HCT116 (cell line): ENCODE results near the gene CDR2. TPM values are rescaled to one million over a fixed set of nuclear protein-coding genes. Genes with fewer than 3 reads are reported as not detected.

Experiments
- ATAC-seq: fragments of 200-7000 bp; cut with Tn5 transposase; 2 replicates; pipeline ENCODE4 v1.9.1; 2020; ENCODE audit warnings: mild to moderate bottlenecking, moderate library complexity
- BruUV-seq: library from RNA; stranded (reverse); fragments of 400-500 nt; replicated peaks from 2 replicates; lab custom pipeline; 2021; lab: Mats Ljungman, UMichigan
- CTCF ChIA-PET: fragments of 300-600 bp; sonication (Branson Sonifier 250); formaldehyde crosslinking; loops from one replicate; lab custom pipeline; 2021; ENCODE audit warnings: antibody characterized with exemption; lab: Charles Lee
- POLR2A ChIA-PET: fragments of 300-600, 350-600 bp; sonication (Branson Sonifier 250); formaldehyde crosslinking; loops from one replicate; lab custom pipeline; 2021; ENCODE audit warnings: antibody characterized with exemption; lab: Charles Lee
- RAD21 ChIA-PET, 2 experiments: fragments of 300-600 bp; sonication (Branson Sonifier 250); formaldehyde crosslinking; loops; one replicate each; lab custom pipeline; 2023; ENCODE audit warnings: low total read pairs in 2 of 2; ENCODE audit not compliant: uncharacterized antibody in 2 of 2, unreplicated experiment in 2 of 2, low non-redundant PET in 1 of 2; lab: Charles Lee
- DNase-seq: peaks from one replicate; pipeline ENCODE4 v3.0.0-alpha.2; 2010; ENCODE audit warnings: low read depth, low spot score
- H2AFZ ChIP-seq: fragments of 200-600 bp; shearing (Covaris generic), sonication (generic); 2 replicates; pipeline ENCODE4 v1.6.1; 2017; ENCODE audit warnings: low read depth, mixed run types, mixed read lengths, antibody characterized with exemption, low read length; ENCODE audit not compliant: poor library complexity, severe bottlenecking
- H3K27ac ChIP-seq: 2 replicates; pipeline ENCODE4 v1.5.1; 2012; ENCODE audit warnings: low read depth, low read length
- H3K27me3 ChIP-seq: fragments of 200-600 bp; sonication (generic); 2 replicates; pipeline ENCODE4 v1.6.1; 2016; ENCODE audit warnings: mixed run types, low read length, mixed read lengths; ENCODE audit not compliant: insufficient read depth
- H3K36me3 ChIP-seq, 2 experiments: fragments of 200-500 bp in 1 of 2; fragments of 200-600 bp in 1 of 2; sonication (Bioruptor generic) in 1 of 2; sonication (generic) in 1 of 2; 2 replicates each; pipeline versions ENCODE4 v1.5.1 to v1.6.1; 2014 to 2016; ENCODE audit warnings: low read length in 2 of 2, inconsistent platforms in 1 of 2, mixed read lengths in 1 of 2, mixed run types in 1 of 2; ENCODE audit not compliant: insufficient read depth in 2 of 2, control insufficient read depth in 1 of 2
- H3K4me1 ChIP-seq, 2 experiments: fragments of 200-600 bp in 1 of 2; sonication (generic) in 1 of 2; 2 replicates each; pipeline versions ENCODE4 v1.5.1 to v1.6.1; 2012 to 2017; ENCODE audit warnings: low read length in 2 of 2, inconsistent platforms in 1 of 2, mild to moderate bottlenecking in 1 of 2, mixed read lengths in 1 of 2, mixed run types in 1 of 2, moderate library complexity in 1 of 2; ENCODE audit not compliant: insufficient read depth in 2 of 2, control insufficient read depth in 1 of 2
- H3K4me2 ChIP-seq: fragments of 200-600 bp; sonication (generic); 2 replicates; pipeline ENCODE4 v1.6.1; 2017; ENCODE audit warnings: mixed run types, low read length, mixed read lengths
- H3K4me3 ChIP-seq, 2 experiments: fragments of 200-600 bp in 1 of 2; sonication (generic) in 1 of 2; replicated peaks in 1 of 2; 2 replicates each; pipeline ENCODE4 v1.5.1; 2011 to 2016; ENCODE audit warnings: low read length in 2 of 2, control low read depth in 1 of 2, low read depth in 1 of 2, mild to moderate bottlenecking in 1 of 2, mixed read lengths in 1 of 2, mixed run types in 1 of 2
- H3K79me2 ChIP-seq: fragments of 200-600 bp; sonication (generic); 2 replicates; pipeline ENCODE4 v1.6.1; 2017; ENCODE audit warnings: mild to moderate bottlenecking, mixed run types, low read length, moderate library complexity, mixed read lengths; ENCODE audit not compliant: insufficient read depth
- H3K9ac ChIP-seq: fragments of 200-600 bp; sonication (generic); 2 replicates; pipeline ENCODE4 v1.6.1; 2016; ENCODE audit warnings: low read length, mixed read lengths
- H3K9me2 ChIP-seq: fragments of 200-600 bp; sonication (generic), shearing (Covaris generic); 2 replicates; pipeline ENCODE4 v1.6.1; 2017; ENCODE audit warnings: mixed run types, mild to moderate bottlenecking, moderate library complexity; ENCODE audit not compliant: insufficient read depth
- H3K9me3 ChIP-seq, 2 experiments: fragments of 200-500 bp in 1 of 2; fragments of 200-600 bp in 1 of 2; sonication (Bioruptor generic) in 1 of 2; sonication (generic) in 1 of 2; 2 replicates each; pipeline ENCODE4 v1.6.1; 2014 to 2017; ENCODE audit warnings: low read length in 2 of 2, mixed read lengths in 2 of 2, inconsistent platforms in 1 of 2, low read depth in 1 of 2, mild to moderate bottlenecking in 1 of 2, mixed run types in 1 of 2, moderate library complexity in 1 of 2; ENCODE audit not compliant: control insufficient read depth in 1 of 2, insufficient read depth in 1 of 2
- H4K20me1 ChIP-seq: fragments of 200-600 bp; sonication (generic), shearing (Covaris generic); 2 replicates; pipeline ENCODE4 v1.6.1; 2017; ENCODE audit warnings: mixed run types, mild to moderate bottlenecking, moderate library complexity; ENCODE audit not compliant: insufficient read depth
- CBX3 ChIP-seq: IDR thresholded peaks from 2 replicates; pipeline ENCODE4 v1.6.1; 2012; ENCODE audit warnings: low read depth
- CEBPB ChIP-seq: IDR thresholded peaks from 2 replicates; pipeline ENCODE4 v1.6.1; 2012; ENCODE audit warnings: low read depth
- EZH2 ChIP-seq: fragments of 200-600 bp; sonication (generic); IDR thresholded peaks from 2 replicates; pipeline ENCODE4 v1.6.1; 2017; ENCODE audit warnings: antibody characterized with exemption, mixed run types
- EZH2phosphoT487 ChIP-seq: fragments of 200-600 bp; IDR thresholded peaks from 2 replicates; pipeline ENCODE4 v1.6.1; 2018; ENCODE audit warnings: antibody characterized with exemption, borderline replicate concordance
- POLR2A ChIP-seq: IDR thresholded peaks from 2 replicates; pipeline ENCODE4 v1.7.0; 2011; ENCODE audit warnings: borderline replicate concordance; ENCODE audit not compliant: insufficient read depth, insufficient read length; ENCODE audit errors: extremely low read depth
- SIN3A ChIP-seq: IDR thresholded peaks from 2 replicates; pipeline ENCODE4 v1.6.1; 2012; ENCODE audit warnings: low read depth
- SP1 ChIP-seq: IDR thresholded peaks from 2 replicates; pipeline ENCODE4 v1.6.1; 2012; ENCODE audit warnings: low read depth
- TCF7L2 ChIP-seq: IDR thresholded peaks from 2 replicates; pipeline ENCODE4 v1.7.0; 2011; ENCODE audit warnings: borderline replicate concordance, inconsistent platforms; ENCODE audit not compliant: insufficient read depth, insufficient read length; ENCODE audit errors: extremely low read depth
- ZFX ChIP-seq: fragments of 450-650 bp; IDR thresholded peaks from 2 replicates; pipeline ENCODE4 v1.6.1; 2017
- intact Hi-C: fragments of 100-400 bp; cut with micrococcal nuclease; formaldehyde crosslinking; loops from 2 replicates; pipeline ENCODE4 v1.10.0; 2022
- total RNA-seq: library from RNA; stranded (reverse); gene quantifications from one replicate; pipeline ENCODE4 v1.2.1, GENCODE V29; 2021; ENCODE audit not compliant: unreplicated experiment
- TF ChIP-seq, protein P1 (sequence below), 3 experiments: fragments of 200-600 bp in 1 of 3; sonication (generic) in 1 of 3; IDR thresholded peaks in 2 of 3; conservative IDR thresholded peaks in 1 of 3; 2 replicates each; pipeline ENCODE4 v1.5.1; 2012 to 2017; ENCODE audit warnings: low read depth in 2 of 3, low read length in 2 of 3, antibody characterized with exemption in 1 of 3, borderline replicate concordance in 1 of 3, control low read depth in 1 of 3, mild to moderate bottlenecking in 1 of 3, mixed read lengths in 1 of 3, mixed run types in 1 of 3, moderate library complexity in 1 of 3; ENCODE audit not compliant: insufficient read depth in 1 of 3
- TF ChIP-seq, protein P2 (sequence below): IDR thresholded peaks from 2 replicates; pipeline ENCODE4 v1.6.1; 2012

The CDR2 gene
- total RNA-seq, 1 experiment from 2014 or later = 27.3 TPM

DNA sequence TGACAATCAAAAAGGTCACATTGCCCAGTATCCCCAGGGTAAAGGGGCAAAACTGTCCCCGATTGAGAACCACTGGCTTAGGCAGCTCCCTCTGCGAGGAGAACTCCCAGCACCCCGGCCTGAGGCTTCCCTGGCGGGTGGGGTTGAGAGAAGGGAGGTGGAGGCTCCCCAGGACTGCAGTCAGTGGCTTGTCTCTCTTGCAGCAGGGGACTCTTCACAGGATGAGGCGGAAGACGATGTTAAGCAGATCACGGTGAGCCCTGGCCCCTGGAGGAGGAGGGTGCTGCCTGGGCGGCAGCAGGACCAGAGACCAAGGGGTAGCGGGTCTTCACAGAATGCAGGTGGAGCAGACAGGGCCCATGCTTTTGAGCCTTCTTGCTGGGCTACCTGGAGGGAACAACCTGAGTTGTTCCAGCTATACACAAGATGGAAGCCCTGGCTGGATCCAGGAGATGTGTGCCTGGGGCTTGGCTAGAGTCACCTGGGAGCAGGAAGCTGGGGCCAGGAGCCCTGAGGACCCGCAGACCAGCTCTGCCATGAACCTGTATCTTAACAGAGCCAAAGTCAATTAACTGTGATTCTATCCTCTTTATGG, 60.4 kb downstream of the CDR2 start:
- ATAC-seq = no peak
- Histone ChIP-seq H3K36me3 (peaks cover 24 to 46% of the 10 kb centered on the region in 2 experiments), H3K9me2 (no peaks in the 10 kb centered on the region), H3K4me3 (no peak overlapping the region), H4K20me1 (no peaks in the 10 kb centered on the region), H3K9ac (no peak overlapping the region), H3K79me2 (no peaks in the 10 kb centered on the region), H3K9me3 (no peaks in the 10 kb centered on the region), H3K27ac (no peak overlapping the region), H3K27me3 (no peaks in the 10 kb centered on the region), H3K4me2 (no peak overlapping the region), H2AFZ (no peak overlapping the region), H3K4me1 (no peaks in the 10 kb centered on the region)
- RAD21 ChIA-PET = no interaction called here
- TF ChIP-seq TCF7L2 (no peak), ZFX (no peak), POLR2A (no peak), SP1 (no peak), CBX3 (no peak), CEBPB (no peak), EZH2phosphoT487 (no peak), SIN3A (no peak), EZH2 (no peak)
- TF ChIP-seq, protein P1, sequence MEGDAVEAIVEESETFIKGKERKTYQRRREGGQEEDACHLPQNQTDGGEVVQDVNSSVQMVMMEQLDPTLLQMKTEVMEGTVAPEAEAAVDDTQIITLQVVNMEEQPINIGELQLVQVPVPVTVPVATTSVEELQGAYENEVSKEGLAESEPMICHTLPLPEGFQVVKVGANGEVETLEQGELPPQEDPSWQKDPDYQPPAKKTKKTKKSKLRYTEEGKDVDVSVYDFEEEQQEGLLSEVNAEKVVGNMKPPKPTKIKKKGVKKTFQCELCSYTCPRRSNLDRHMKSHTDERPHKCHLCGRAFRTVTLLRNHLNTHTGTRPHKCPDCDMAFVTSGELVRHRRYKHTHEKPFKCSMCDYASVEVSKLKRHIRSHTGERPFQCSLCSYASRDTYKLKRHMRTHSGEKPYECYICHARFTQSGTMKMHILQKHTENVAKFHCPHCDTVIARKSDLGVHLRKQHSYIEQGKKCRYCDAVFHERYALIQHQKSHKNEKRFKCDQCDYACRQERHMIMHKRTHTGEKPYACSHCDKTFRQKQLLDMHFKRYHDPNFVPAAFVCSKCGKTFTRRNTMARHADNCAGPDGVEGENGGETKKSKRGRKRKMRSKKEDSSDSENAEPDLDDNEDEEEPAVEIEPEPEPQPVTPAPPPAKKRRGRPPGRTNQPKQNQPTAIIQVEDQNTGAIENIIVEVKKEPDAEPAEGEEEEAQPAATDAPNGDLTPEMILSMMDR (IDR thresholded peaks at IDR 0.05 in 2 of 3, conservative IDR thresholded peaks at IDR 0.05 in 1 of 3; ENCODE audit: borderline replicate concordance in 1 of 3, insufficient read depth in 1 of 3, low read depth in 2 of 3, low read length in 2 of 3) = no peak
- TF ChIP-seq, protein P2, sequence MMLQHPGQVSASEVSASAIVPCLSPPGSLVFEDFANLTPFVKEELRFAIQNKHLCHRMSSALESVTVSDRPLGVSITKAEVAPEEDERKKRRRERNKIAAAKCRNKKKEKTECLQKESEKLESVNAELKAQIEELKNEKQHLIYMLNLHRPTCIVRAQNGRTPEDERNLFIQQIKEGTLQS = no peak
- CTCF ChIA-PET = no interaction called here
- no TSS peak for BruUV-seq
- POLR2A ChIA-PET = no interaction called here
- intact Hi-C loops = no loop called here
- no peak for DNase-seq
